ENCODE results near the gene EYS.
A peak's percentile ranks its signal among the peaks of the same experiment; 100 is the strongest.

EYS gene

GRCh38 chr6:63814459-63814858, 1892.6 kb downstream of the EYS start:
- H3K4me3 ChIP-seq (ENCODE audit: low read depth, low read length), result no peak overlapping the region
- in situ Hi-C loops (cut with HindIII; ENCODE audit: low sequenced_read_pairs), result no loop called here
- DNase-seq (ENCODE audit: low read depth, low spot score), result no peak
- TF ChIP-seq CTCF (IDR thresholded peaks at IDR 0.05; ENCODE audit: low read depth, low read length), result peak; percentile 10

- TF ChIP-seq CTCF (IDR thresholded peaks at IDR 0.05; ENCODE audit: low read depth, low read length), result peak; percentile 6
- DNase-seq (ENCODE audit: low read depth, low spot score), result no peak
- H3K4me3 ChIP-seq (ENCODE audit: low read depth, low read length), result no peak overlapping the region
- in situ Hi-C loops (cut with HindIII; ENCODE audit: low sequenced_read_pairs), result no loop called here
These were observed 1893.4 kb downstream of the EYS start for GRCh38 chr6:63813566-63814120.

GRCh38 chr6:63808576-63808975, 1898.5 kb downstream of the EYS start:
- H3K4me3 ChIP-seq (ENCODE audit: low read depth, low read length), result no peak overlapping the region
- in situ Hi-C loops (cut with HindIII; ENCODE audit: low sequenced_read_pairs), result no loop called here
- no peak for TF ChIP-seq CTCF (IDR thresholded peaks at IDR 0.05; ENCODE audit: low read depth, low read length)
- no peak for DNase-seq (ENCODE audit: low read depth, low spot score)

GRCh38 chr6:63807056-63807455, 1900.0 kb downstream of the EYS start:
- no peak for TF ChIP-seq CTCF (IDR thresholded peaks at IDR 0.05; ENCODE audit: low read depth, low read length)
- in situ Hi-C loops (cut with HindIII; ENCODE audit: low sequenced_read_pairs), result no loop called here
- no peak overlapping the region for H3K4me3 ChIP-seq (ENCODE audit: low read depth, low read length)
- DNase-seq (ENCODE audit: low read depth, low spot score), result peak; percentile 22

- in situ Hi-C loops (cut with HindIII; ENCODE audit: low sequenced_read_pairs), result no loop called here
- TF ChIP-seq CTCF (IDR thresholded peaks at IDR 0.05; ENCODE audit: low read depth, low read length), result no peak
- DNase-seq (ENCODE audit: low read depth, low spot score), result no peak
- H3K4me3 ChIP-seq (ENCODE audit: low read depth, low read length), result no peak overlapping the region
These were observed 1900.5 kb downstream of the EYS start for GRCh38 chr6:63806573-63806913.

- in situ Hi-C loops (cut with HindIII; ENCODE audit: low sequenced_read_pairs), result no loop called here
- no peak overlapping the region for H3K4me3 ChIP-seq (ENCODE audit: low read depth, low read length)
- TF ChIP-seq CTCF (IDR thresholded peaks at IDR 0.05; ENCODE audit: low read depth, low read length), result no peak
- peak; percentile 85 for DNase-seq (ENCODE audit: low read depth, low spot score)
These were observed 1901.0 kb downstream of the EYS start for GRCh38 chr6:63805808-63806572.
